Retinal pigment epithelial cell (primary cell): Measurements from ENCODE around the gene RINT1.

Source experiments
- DNase-seq: peaks from one replicate; pipeline ENCODE4 v3.0.0-alpha.2; 2010; ENCODE audit warnings: low read depth
- H3K4me3 ChIP-seq: 2 replicates; pipeline ENCODE4 v1.5.1; 2011; ENCODE audit warnings: mild to moderate bottlenecking, low read length, control low read depth, moderate library complexity
- CTCF ChIP-seq: conservative IDR thresholded peaks from 2 replicates; pipeline ENCODE4 v1.5.1; 2011; ENCODE audit warnings: low read depth, low read length, control low read depth, inconsistent platforms

The RINT1 gene

GRCh38 chr7:105559926-105560325 lies 27.9 kb downstream of the RINT1 start:
- no peak for TF ChIP-seq CTCF
- no peak for DNase-seq

GRCh38 chr7:105565190-105565589 lies 33.2 kb downstream of the RINT1 start:
- TF ChIP-seq CTCF, result no peak
- DNase-seq, result no peak

More at GRCh38 chr7:105559926-105560325, 27.9 kb downstream of the RINT1 start:
- H3K4me3 ChIP-seq, result no peak overlapping the region

GRCh38 chr7:105567024-105567423 lies 35.0 kb downstream of the RINT1 start:
- TF ChIP-seq CTCF, result no peak
- no peak for DNase-seq
- H3K4me3 ChIP-seq, result no peak overlapping the region

More at GRCh38 chr7:105565190-105565589, 33.2 kb downstream of the RINT1 start:
- H3K4me3 ChIP-seq, result no peak overlapping the region

GRCh38 chr7:105567821-105568220 lies 35.8 kb downstream of the RINT1 start:
- TF ChIP-seq CTCF, result no peak

GRCh38 chr7:105571891-105572290 lies 39.9 kb downstream of the RINT1 start:
- H3K4me3 ChIP-seq, result no peak overlapping the region
- no peak for TF ChIP-seq CTCF
- no peak for DNase-seq

More at GRCh38 chr7:105567821-105568220, 35.8 kb downstream of the RINT1 start:
- DNase-seq, result no peak
- H3K4me3 ChIP-seq, result no peak overlapping the region

- no peak for DNase-seq
- H3K4me3 ChIP-seq, result no peak overlapping the region
- TF ChIP-seq CTCF, result no peak
Measured at GRCh38 chr7:105577251-105577650, 45.2 kb downstream of the RINT1 start.

- no peak for TF ChIP-seq CTCF
- no peak for DNase-seq
Measured at GRCh38 chr7:105578496-105578895, 46.5 kb downstream of the RINT1 start.

More at GRCh38 chr7:105578496-105578895, 46.5 kb downstream of the RINT1 start:
- H3K4me3 ChIP-seq, result no peak overlapping the region
